ENCODE results near the gene PRAC2.

DNA sequence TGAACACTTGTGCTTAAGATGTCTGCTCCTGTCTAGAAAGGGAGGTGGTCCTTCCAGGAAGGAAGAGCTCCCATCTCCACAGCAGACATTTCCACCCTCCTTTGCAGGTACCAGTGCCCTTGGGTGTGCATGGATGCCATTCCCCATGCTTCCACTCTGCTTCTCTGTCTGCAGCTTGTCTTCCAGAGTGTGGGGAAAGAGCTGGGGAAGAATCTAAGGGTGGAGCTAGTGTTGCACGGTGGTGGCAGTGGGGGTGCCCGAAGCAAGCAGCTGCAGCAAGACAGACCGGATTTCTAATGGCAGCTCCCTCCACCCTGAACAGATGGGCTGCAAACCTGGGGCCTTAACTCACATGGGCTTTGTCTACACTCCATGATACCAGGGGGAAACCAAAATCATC, 28.2 kb downstream of the PRAC2 start:
- no peak for TF ChIP-seq CEBPB (IDR thresholded peaks at IDR 0.05; ENCODE audit: low read depth, low read length)
- no peak for TF ChIP-seq TEAD4 (IDR thresholded peaks at IDR 0.05; ENCODE audit: low read depth, low read length)
- TF ChIP-seq, protein P1, sequence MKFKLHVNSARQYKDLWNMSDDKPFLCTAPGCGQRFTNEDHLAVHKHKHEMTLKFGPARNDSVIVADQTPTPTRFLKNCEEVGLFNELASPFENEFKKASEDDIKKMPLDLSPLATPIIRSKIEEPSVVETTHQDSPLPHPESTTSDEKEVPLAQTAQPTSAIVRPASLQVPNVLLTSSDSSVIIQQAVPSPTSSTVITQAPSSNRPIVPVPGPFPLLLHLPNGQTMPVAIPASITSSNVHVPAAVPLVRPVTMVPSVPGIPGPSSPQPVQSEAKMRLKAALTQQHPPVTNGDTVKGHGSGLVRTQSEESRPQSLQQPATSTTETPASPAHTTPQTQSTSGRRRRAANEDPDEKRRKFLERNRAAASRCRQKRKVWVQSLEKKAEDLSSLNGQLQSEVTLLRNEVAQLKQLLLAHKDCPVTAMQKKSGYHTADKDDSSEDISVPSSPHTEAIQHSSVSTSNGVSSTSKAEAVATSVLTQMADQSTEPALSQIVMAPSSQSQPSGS (IDR thresholded peaks at IDR 0.05; ENCODE audit: low read length) = no peak
- TF ChIP-seq, protein P2, sequence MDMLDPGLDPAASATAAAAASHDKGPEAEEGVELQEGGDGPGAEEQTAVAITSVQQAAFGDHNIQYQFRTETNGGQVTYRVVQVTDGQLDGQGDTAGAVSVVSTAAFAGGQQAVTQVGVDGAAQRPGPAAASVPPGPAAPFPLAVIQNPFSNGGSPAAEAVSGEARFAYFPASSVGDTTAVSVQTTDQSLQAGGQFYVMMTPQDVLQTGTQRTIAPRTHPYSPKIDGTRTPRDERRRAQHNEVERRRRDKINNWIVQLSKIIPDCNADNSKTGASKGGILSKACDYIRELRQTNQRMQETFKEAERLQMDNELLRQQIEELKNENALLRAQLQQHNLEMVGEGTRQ (IDR thresholded peaks at IDR 0.05; ENCODE audit: low read length) = no peak
- TF ChIP-seq CHD2 (IDR thresholded peaks at IDR 0.05; ENCODE audit: low read length) = no peak

Measured in H1 (cell line).